Memory B cell (primary cell): ENCODE measurements around the gene BOK.
A peak's percentile ranks its signal among the peaks of the same experiment; 100 is the strongest.

ENCODE experiments used
- ATAC-seq: fragments of 150-1000 bp; cut with Tn5 transposase; 2 replicates; pipeline ENCODE4 v1.10.0; 2021; ENCODE audit warnings: low read depth, mild to moderate bottlenecking, moderate library complexity
- DNase-seq, 2 donors: peaks; one replicate each; pipeline ENCODE4 v3.0.0; 2022; ENCODE audit warnings: low spot score in 2 of 2
- H3K27ac Mint-ChIP-seq: one replicate; pipeline ENCODE4 v1.8.0; 2022; ENCODE audit warnings: mild to moderate bottlenecking, moderate library complexity, mixed read lengths
- H3K27me3 Mint-ChIP-seq: one replicate; pipeline ENCODE4 v1.8.0; 2022; ENCODE audit warnings: mixed read lengths
- H3K36me3 Mint-ChIP-seq: one replicate; pipeline ENCODE4 v1.8.0; 2022; ENCODE audit warnings: mild to moderate bottlenecking, mixed read lengths
- H3K4me1 Mint-ChIP-seq: one replicate; pipeline ENCODE4 v1.8.0; 2022; ENCODE audit warnings: mixed read lengths
- H3K4me3 Mint-ChIP-seq: one replicate; pipeline ENCODE4 v1.8.0; 2022; ENCODE audit warnings: mild to moderate bottlenecking, moderate library complexity, mixed read lengths
- H3K9me3 Mint-ChIP-seq: one replicate; pipeline ENCODE4 v1.8.0; 2022; ENCODE audit warnings: mixed read lengths

BOK gene

GRCh38 chr2:241618296-241618805, 59.8 kb downstream of the BOK start:
- Mint-ChIP-seq H3K27ac (peak overlapping the region; percentile 39), H3K27me3 (no peaks in the 10 kb centered on the region), H3K9me3 (peaks cover 2% of the 10 kb centered on the region), H3K4me1 (peaks cover 26% of the 10 kb centered on the region), H3K36me3 (peaks cover 15% of the 10 kb centered on the region), H3K4me3 (peak overlapping the region; percentile 14)
- no peak for DNase-seq
- no peak for ATAC-seq

- Mint-ChIP-seq H3K9me3 (peaks cover 2% of the 10 kb centered on the region), H3K27me3 (no peaks in the 10 kb centered on the region), H3K27ac (no peak overlapping the region), H3K36me3 (peaks cover 15% of the 10 kb centered on the region), H3K4me1 (peaks cover 26% of the 10 kb centered on the region), H3K4me3 (no peak overlapping the region)
- ATAC-seq: no peak
- no peak for DNase-seq
Observed at GRCh38 chr2:241618829-241619228, 60.3 kb downstream of the BOK start.

- Mint-ChIP-seq H3K27me3 (no peaks in the 10 kb centered on the region), H3K4me1 (peaks cover 26% of the 10 kb centered on the region), H3K27ac (peak overlapping the region; percentile 83), H3K9me3 (peaks cover 2% of the 10 kb centered on the region), H3K4me3 (no peak overlapping the region), H3K36me3 (peaks cover 15% of the 10 kb centered on the region)
- no peak for DNase-seq
- ATAC-seq: no peak
Observed at GRCh38 chr2:241619597-241620418, 61.3 kb downstream of the BOK start.

GRCh38 chr2:241620419-241620769, 61.8 kb downstream of the BOK start:
- no peak overlapping the region for H3K4me3 Mint-ChIP-seq
- H3K4me1 Mint-ChIP-seq: peaks cover 26% of the 10 kb centered on the region
- H3K27me3 Mint-ChIP-seq: no peaks in the 10 kb centered on the region
- no peak for ATAC-seq
- H3K27ac Mint-ChIP-seq: peak overlapping the region; percentile 28
- H3K36me3 Mint-ChIP-seq: peaks cover 15% of the 10 kb centered on the region
- no peak for DNase-seq
- H3K9me3 Mint-ChIP-seq: peaks cover 2% of the 10 kb centered on the region
